Measurements from ENCODE around the gene PNPLA6. TPM values are rescaled to one million over a fixed set of nuclear protein-coding genes. Genes with fewer than 3 reads are reported as not detected.

Gene PNPLA6
- polyA plus RNA-seq (2013, experiment 1 of 2), result 23.5 TPM
- polyA plus RNA-seq (2013, experiment 2 of 2), result 22.0 TPM

- peak; percentile 95 for DNase-seq
- Histone ChIP-seq H3K18ac (ENCODE audit: low read length) (peak within 1 kb of the TSS; percentile 57), H3K4me3 (ENCODE audit: low read length) (peak within 1 kb of the TSS; percentile 82), H3K23ac (ENCODE audit: low read length) (no peak within 1 kb of the TSS), H3K4me1 (ENCODE audit: control insufficient read depth, low read depth, low read length) (no peaks in the 10 kb centered on the region), H3K9ac (ENCODE audit: low read length) (peak within 1 kb of the TSS; percentile 77), H2BK5ac (ENCODE audit: low read length) (no peak within 1 kb of the TSS), H4K5ac (ENCODE audit: low read length) (no peak within 1 kb of the TSS), H3K27ac (ENCODE audit: low read depth, low read length) (peak within 1 kb of the TSS; percentile 69), H3K36me3 (ENCODE audit: control insufficient read depth, insufficient read depth, low read length) (peaks cover 2% of the 10 kb centered on the region), H3K4me2 (ENCODE audit: low read length) (peak within 1 kb of the TSS; percentile 82), H2AK5ac (ENCODE audit: low read length) (no peak within 1 kb of the TSS), H3K27me3 (ENCODE audit: insufficient read depth, low read length, poor library complexity) (no peaks in the 10 kb centered on the region), H2BK120ac (ENCODE audit: low read depth, low read length) (no peak within 1 kb of the TSS), H3K56ac (ENCODE audit: low read length) (peak within 1 kb of the TSS; percentile 86), H3K4ac (ENCODE audit: low read depth, low read length) (peak within 1 kb of the TSS; percentile 49), H4K8ac (ENCODE audit: low read depth, low read length) (no peak within 1 kb of the TSS), H2BK15ac (replicated peaks; ENCODE audit: low read depth) (no peak within 1 kb of the TSS), H3K79me2 (ENCODE audit: control insufficient read depth, insufficient read depth, low read length) (no peaks in the 10 kb centered on the region), H3K79me1 (ENCODE audit: low read length) (no peaks in the 10 kb centered on the region)
- WGBS (ENCODE audit: extremely low coverage, insufficient coverage, low lambda C conversion rate), result no CpG with 5 or more reads among the region's 76 CpGs
Measured at GRCh38 chr19:7535047-7535997, at the start of gene PNPLA6. Gene PNPLA6 (plus strand): TSS chr19:7535717. CDS start chr19:7535789, 72 bp downstream.

DNA sequence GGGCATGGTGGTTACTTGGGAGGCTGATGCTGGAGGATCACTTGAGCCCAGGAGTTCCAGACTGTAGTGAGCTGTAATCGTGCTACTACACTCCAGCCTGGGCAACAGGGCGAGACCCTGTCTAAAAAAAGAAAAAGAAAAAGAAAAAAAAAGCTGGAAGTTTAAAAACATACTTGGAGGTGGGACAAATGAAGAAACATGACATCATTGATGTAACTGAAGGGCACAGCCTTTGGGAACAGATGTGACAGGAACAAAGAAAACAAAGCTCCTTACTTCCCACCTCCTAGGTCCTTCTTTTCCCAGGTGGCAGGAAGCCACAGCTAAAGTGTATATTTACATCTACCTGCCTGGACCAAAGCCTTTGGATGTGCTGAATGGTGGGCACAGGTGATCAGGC is 48.6 kb upstream of the PNPLA6 start:
- H3K4me2 ChIP-seq (ENCODE audit: low read length), result no peak overlapping the region
- no peak overlapping the region for H3K9ac ChIP-seq (ENCODE audit: low read length)
- H3K4ac ChIP-seq (ENCODE audit: low read depth, low read length), result no peak overlapping the region
- no peak overlapping the region for H2BK120ac ChIP-seq (ENCODE audit: low read depth, low read length)
- H3K23ac ChIP-seq (ENCODE audit: low read length), result no peak overlapping the region
- no peak overlapping the region for H4K8ac ChIP-seq (ENCODE audit: low read depth, low read length)
- no peak overlapping the region for H2BK15ac ChIP-seq (replicated peaks; ENCODE audit: low read depth)
- no peak overlapping the region for H3K56ac ChIP-seq (ENCODE audit: low read length)
- no peak overlapping the region for H2AK5ac ChIP-seq (ENCODE audit: low read length)
- no peak overlapping the region for H3K18ac ChIP-seq (ENCODE audit: low read length)
- H3K4me3 ChIP-seq (ENCODE audit: low read length), result no peak overlapping the region
- DNase-seq, result no peak
- WGBS (ENCODE audit: extremely low coverage, insufficient coverage, low lambda C conversion rate), result no CpG with 5 or more reads among the region's 2 CpGs
- H2BK5ac ChIP-seq (ENCODE audit: low read length), result no peak overlapping the region
- H3K79me1 ChIP-seq (ENCODE audit: low read length), result no peaks in the 10 kb centered on the region
- H3K79me2 ChIP-seq (ENCODE audit: control insufficient read depth, insufficient read depth, low read length), result no peaks in the 10 kb centered on the region
- H4K5ac ChIP-seq (ENCODE audit: low read length), result no peak overlapping the region
- H3K36me3 ChIP-seq (ENCODE audit: control insufficient read depth, insufficient read depth, low read length), result no peaks in the 10 kb centered on the region
- H3K27ac ChIP-seq (ENCODE audit: low read depth, low read length), result no peak overlapping the region
- H3K27me3 ChIP-seq (ENCODE audit: insufficient read depth, low read length, poor library complexity), result no peaks in the 10 kb centered on the region
- peaks cover 5% of the 10 kb centered on the region for H3K4me1 ChIP-seq (ENCODE audit: control insufficient read depth, low read depth, low read length)

DNA sequence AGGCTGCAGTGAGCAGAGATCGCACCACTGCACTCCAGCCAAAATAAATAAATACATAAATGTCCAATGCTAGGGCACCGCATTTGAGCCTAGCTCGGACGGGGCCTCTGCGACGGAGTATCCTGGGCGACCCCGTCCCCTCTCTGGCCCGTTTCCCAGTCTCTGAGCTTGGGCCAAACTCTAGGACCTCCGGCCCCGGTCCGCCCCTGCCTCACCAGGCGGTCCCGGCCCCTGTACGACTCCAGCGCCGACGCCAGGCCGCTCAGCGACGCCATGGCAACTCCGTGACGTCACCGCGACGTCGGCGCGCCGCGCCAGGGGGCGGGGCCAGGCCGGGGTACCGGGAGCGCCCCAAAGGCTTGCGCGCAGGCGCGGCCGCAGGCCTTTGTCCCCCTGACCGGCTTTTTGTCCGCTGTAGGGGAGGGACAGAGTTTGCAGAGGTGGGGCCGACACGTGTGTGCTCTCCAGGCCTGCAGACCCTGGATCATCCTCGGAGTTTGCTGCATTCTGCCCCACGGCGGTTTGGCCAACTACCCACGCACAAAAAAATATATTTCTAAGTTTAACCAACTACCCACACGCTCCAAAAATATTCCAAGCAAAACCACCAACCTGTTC is 46.7 kb upstream of the PNPLA6 start, which contains the start of gene PEX11G:
Gene PEX11G (minus strand): TSS at position 300 of the 618 bp plus-strand sequence. CDS start 25 bp downstream, at position 275.
- peak within 1 kb of the TSS; percentile 10 for H2AK5ac ChIP-seq (ENCODE audit: low read length)
- H4K8ac ChIP-seq (ENCODE audit: low read depth, low read length), result peak within 1 kb of the TSS; percentile 99
- H3K27me3 ChIP-seq (ENCODE audit: insufficient read depth, low read length, poor library complexity), result no peaks in the 10 kb centered on the region
- peak within 1 kb of the TSS; percentile 90 for H4K5ac ChIP-seq (ENCODE audit: low read length)
- peak within 1 kb of the TSS; percentile 92 for H3K56ac ChIP-seq (ENCODE audit: low read length)
- WGBS (ENCODE audit: extremely low coverage, insufficient coverage, low lambda C conversion rate), result no CpG with 5 or more reads among the region's 49 CpGs
- H3K4me1 ChIP-seq (ENCODE audit: control insufficient read depth, low read depth, low read length), result peaks cover 2% of the 10 kb centered on the region
- H3K9ac ChIP-seq (ENCODE audit: low read length), result peak within 1 kb of the TSS; percentile 85
- H3K4ac ChIP-seq (ENCODE audit: low read depth, low read length), result peak within 1 kb of the TSS; percentile 81
- no peak within 1 kb of the TSS for H3K23ac ChIP-seq (ENCODE audit: low read length)
- H3K4me2 ChIP-seq (ENCODE audit: low read length), result peak within 1 kb of the TSS; percentile 77
- no peaks in the 10 kb centered on the region for H3K79me2 ChIP-seq (ENCODE audit: control insufficient read depth, insufficient read depth, low read length)
- no peaks in the 10 kb centered on the region for H3K79me1 ChIP-seq (ENCODE audit: low read length)
- H3K27ac ChIP-seq (ENCODE audit: low read depth, low read length), result no peak within 1 kb of the TSS
- no peaks in the 10 kb centered on the region for H3K36me3 ChIP-seq (ENCODE audit: control insufficient read depth, insufficient read depth, low read length)
- H3K18ac ChIP-seq (ENCODE audit: low read length), result peak within 1 kb of the TSS; percentile 72
- no peak within 1 kb of the TSS for H2BK15ac ChIP-seq (replicated peaks; ENCODE audit: low read depth)
- no peak within 1 kb of the TSS for H2BK5ac ChIP-seq (ENCODE audit: low read length)
- DNase-seq, result peak; percentile 94
- no peak within 1 kb of the TSS for H2BK120ac ChIP-seq (ENCODE audit: low read depth, low read length)
- H3K4me3 ChIP-seq (ENCODE audit: low read length), result peak within 1 kb of the TSS; percentile 68

DNA sequence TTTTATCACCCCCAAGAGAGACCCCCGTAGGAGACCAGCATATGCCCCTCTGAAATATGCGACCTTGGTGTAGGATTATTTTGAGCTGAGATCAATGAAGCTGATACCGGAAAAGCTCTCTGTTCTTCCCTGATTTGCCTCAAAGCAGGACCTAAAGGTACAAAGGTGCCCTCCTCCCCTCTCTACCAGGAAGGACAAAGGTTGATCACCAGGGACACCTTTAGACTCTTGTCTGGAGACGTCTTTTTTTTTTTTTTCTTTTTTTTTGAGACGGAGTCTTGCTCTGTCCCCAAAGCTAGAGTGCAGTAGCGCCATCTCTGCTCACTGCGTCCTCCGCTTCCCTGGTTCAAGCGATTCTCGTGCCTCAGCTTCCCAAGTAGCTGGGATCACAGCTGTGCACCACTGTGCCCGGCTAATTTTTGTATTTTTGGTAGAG is 45.9 kb upstream of the PNPLA6 start:
- Histone ChIP-seq H3K23ac (ENCODE audit: low read length) (no peak overlapping the region), H3K79me2 (ENCODE audit: control insufficient read depth, insufficient read depth, low read length) (no peaks in the 10 kb centered on the region), H2BK15ac (replicated peaks; ENCODE audit: low read depth) (no peak overlapping the region), H2BK120ac (ENCODE audit: low read depth, low read length) (no peak overlapping the region), H2AK5ac (ENCODE audit: low read length) (peak overlapping the region; percentile 10), H3K27me3 (ENCODE audit: insufficient read depth, low read length, poor library complexity) (no peaks in the 10 kb centered on the region), H3K4ac (ENCODE audit: low read depth, low read length) (peak overlapping the region; percentile 37), H3K4me2 (ENCODE audit: low read length) (no peak overlapping the region), H3K27ac (ENCODE audit: low read depth, low read length) (no peak overlapping the region), H3K36me3 (ENCODE audit: control insufficient read depth, insufficient read depth, low read length) (no peaks in the 10 kb centered on the region), H3K4me3 (ENCODE audit: low read length) (no peak overlapping the region), H2BK5ac (ENCODE audit: low read length) (no peak overlapping the region), H3K56ac (ENCODE audit: low read length) (peak overlapping the region; percentile 17), H4K8ac (ENCODE audit: low read depth, low read length) (peak overlapping the region; percentile 99), H3K4me1 (ENCODE audit: control insufficient read depth, low read depth, low read length) (peaks cover 2% of the 10 kb centered on the region), H3K9ac (ENCODE audit: low read length) (peak overlapping the region; percentile 58), H4K5ac (ENCODE audit: low read length) (peak overlapping the region; percentile 90), H3K18ac (ENCODE audit: low read length) (no peak overlapping the region), H3K79me1 (ENCODE audit: low read length) (no peaks in the 10 kb centered on the region)
- DNase-seq, result peak; percentile 21
- WGBS (ENCODE audit: extremely low coverage, insufficient coverage, low lambda C conversion rate), result no CpG with 5 or more reads among the region's 11 CpGs

GRCh38 chr19:7492142-7492541 is 43.4 kb upstream of the PNPLA6 start:
- Histone ChIP-seq H4K8ac (ENCODE audit: low read depth, low read length) (no peak overlapping the region), H2AK5ac (ENCODE audit: low read length) (no peak overlapping the region), H3K18ac (ENCODE audit: low read length) (no peak overlapping the region), H3K4ac (ENCODE audit: low read depth, low read length) (no peak overlapping the region), H3K23ac (ENCODE audit: low read length) (no peak overlapping the region), H2BK15ac (replicated peaks; ENCODE audit: low read depth) (no peak overlapping the region), H2BK5ac (ENCODE audit: low read length) (no peak overlapping the region), H3K27me3 (ENCODE audit: insufficient read depth, low read length, poor library complexity) (no peaks in the 10 kb centered on the region), H3K4me2 (ENCODE audit: low read length) (no peak overlapping the region), H3K56ac (ENCODE audit: low read length) (no peak overlapping the region), H4K5ac (ENCODE audit: low read length) (no peak overlapping the region), H3K27ac (ENCODE audit: low read depth, low read length) (no peak overlapping the region), H2BK120ac (ENCODE audit: low read depth, low read length) (no peak overlapping the region), H3K79me2 (ENCODE audit: control insufficient read depth, insufficient read depth, low read length) (no peaks in the 10 kb centered on the region), H3K4me1 (ENCODE audit: control insufficient read depth, low read depth, low read length) (peaks cover 2% of the 10 kb centered on the region), H3K79me1 (ENCODE audit: low read length) (no peaks in the 10 kb centered on the region), H3K36me3 (ENCODE audit: control insufficient read depth, insufficient read depth, low read length) (no peaks in the 10 kb centered on the region), H3K4me3 (ENCODE audit: low read length) (no peak overlapping the region), H3K9ac (ENCODE audit: low read length) (no peak overlapping the region)
- DNase-seq, result no peak
- WGBS (ENCODE audit: extremely low coverage, insufficient coverage, low lambda C conversion rate), result no CpG with 5 or more reads among the region's 4 CpGs

Data from mesendoderm (in vitro differentiated cells).